GM18868 (cell line): ENCODE data around the gene STX1A.
"Not testable (repeated sequence)": the region's sequence is repeated elsewhere in the genome, so short reads cannot be mapped to it uniquely, and the experiment has no call there.

Experiments
- ATAC-seq: cut with Tn5 transposase; IDR thresholded peaks from one replicate; pipeline ENCODE4 v1.9.1; 2021; ENCODE audit warnings: mild to moderate bottlenecking, moderate library complexity; ENCODE audit not compliant: unreplicated experiment

The STX1A gene

GRCh38 chr7:73683788-73684693, 35.4 kb downstream of the STX1A start:
- no peak for ATAC-seq

GRCh38 chr7:73683056-73683787, 36.2 kb downstream of the STX1A start, which contains the start of the genes BUD23 and DNAJC30:
TSS of gene BUD23 (plus strand) at chr7:73683597. CDS start at chr7:73683626, 29 bp downstream.
TSS of gene DNAJC30 (minus strand) at chr7:73683453. CDS start at chr7:73683423, 30 bp downstream.
- ATAC-seq: peak; percentile 92

- peak; percentile 8 for ATAC-seq
Measured at GRCh38 chr7:73682745-73683055, 36.8 kb downstream of the STX1A start.

- no peak for ATAC-seq
Measured at GRCh38 chr7:73681031-73681430, 38.4 kb downstream of the STX1A start.

- ATAC-seq: no peak
Measured at GRCh38 chr7:73680501-73680900, 39.0 kb downstream of the STX1A start.

GRCh38 chr7:73679709-73680108, 39.8 kb downstream of the STX1A start:
- no peak for ATAC-seq

GRCh38 chr7:73678862-73679261, 40.6 kb downstream of the STX1A start:
- no peak for ATAC-seq

- not testable (repeated sequence) for ATAC-seq
Measured at GRCh38 chr7:73676062-73676461, 43.4 kb downstream of the STX1A start.

GRCh38 chr7:73674468-73675124, 44.9 kb downstream of the STX1A start:
- ATAC-seq: no peak

GRCh38 chr7:73671857-73672445, 47.5 kb downstream of the STX1A start:
- ATAC-seq: no peak

GRCh38 chr7:73671322-73671661, 48.2 kb downstream of the STX1A start:
- ATAC-seq: no peak

- ATAC-seq: no peak
Measured at GRCh38 chr7:73669858-73670385, 49.5 kb downstream of the STX1A start.

- ATAC-seq: no peak
Measured at GRCh38 chr7:73669288-73669701, 50.2 kb downstream of the STX1A start.

- no peak for ATAC-seq
Measured at GRCh38 chr7:73668886-73669230, 50.6 kb downstream of the STX1A start.

- ATAC-seq: no peak
Measured at GRCh38 chr7:73668103-73668885, 51.2 kb downstream of the STX1A start.

GRCh38 chr7:73667344-73668102, 51.9 kb downstream of the STX1A start, which contains the start of gene VPS37D:
TSS of gene VPS37D (plus strand) at chr7:73667831. CDS start at chr7:73667959, 128 bp downstream.
- peak; percentile 94 for ATAC-seq

- ATAC-seq: no peak
Measured at GRCh38 chr7:73663033-73663432, 56.4 kb downstream of the STX1A start.

- not testable (repeated sequence) for ATAC-seq
Measured at GRCh38 chr7:73660594-73660993, 58.9 kb downstream of the STX1A start.

- ATAC-seq: no peak
Measured at GRCh38 chr7:73659983-73660382, 59.5 kb downstream of the STX1A start.
